ENCODE results near the gene LGALS7B.
"Not testable (repeated sequence)": the region's sequence is repeated elsewhere in the genome, so short reads cannot be mapped to it uniquely, and the experiment has no call there.

LGALS7B gene

DNA sequence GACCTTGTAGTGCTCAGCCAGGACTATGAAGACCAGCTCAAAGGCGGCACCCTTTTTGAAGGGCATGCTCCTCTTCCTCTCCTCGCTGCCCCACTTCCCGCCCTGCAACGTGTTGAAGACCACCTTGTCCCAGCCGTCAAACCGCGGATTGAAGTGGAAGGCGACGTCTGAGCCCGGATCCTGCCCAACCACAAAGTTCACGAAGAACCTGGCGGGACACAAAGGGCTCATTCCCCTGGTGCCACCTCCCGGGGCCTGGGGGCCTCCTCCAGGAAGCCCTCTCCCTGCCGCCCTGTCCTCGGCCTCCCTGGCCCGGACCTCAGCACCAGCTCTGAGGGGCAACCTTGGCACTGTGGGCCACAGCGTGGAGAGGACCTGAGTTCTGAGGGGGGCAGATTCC lies 19.7 kb downstream of the LGALS7B start:
- DNase-seq (ENCODE audit: insufficient read length) (no peak), FAIRE-seq (no peak)
- no peak for TF ChIP-seq TAF1 (IDR thresholded peaks at IDR 0.05; ENCODE audit: borderline replicate concordance, low read depth, low read length)
- TF ChIP-seq POLR2A (IDR thresholded peaks at IDR 0.05; ENCODE audit: low read depth, low read length) = no peak
- TF ChIP-seq POLR2AphosphoS5 (IDR thresholded peaks at IDR 0.05; ENCODE audit: low read depth, low read length) = no peak

- TF ChIP-seq TAF1 (IDR thresholded peaks at IDR 0.05; ENCODE audit: borderline replicate concordance, low read depth, low read length) (no peak), POLR2AphosphoS5 (IDR thresholded peaks at IDR 0.05; ENCODE audit: low read depth, low read length) (no peak), POLR2A (IDR thresholded peaks at IDR 0.05; ENCODE audit: low read depth, low read length) (no peak)
- DNase-seq (ENCODE audit: insufficient read length) (no peak), FAIRE-seq (no peak)
Measured at GRCh38 chr19:38809592-38810252, 20.7 kb downstream of the LGALS7B start.

DNA sequence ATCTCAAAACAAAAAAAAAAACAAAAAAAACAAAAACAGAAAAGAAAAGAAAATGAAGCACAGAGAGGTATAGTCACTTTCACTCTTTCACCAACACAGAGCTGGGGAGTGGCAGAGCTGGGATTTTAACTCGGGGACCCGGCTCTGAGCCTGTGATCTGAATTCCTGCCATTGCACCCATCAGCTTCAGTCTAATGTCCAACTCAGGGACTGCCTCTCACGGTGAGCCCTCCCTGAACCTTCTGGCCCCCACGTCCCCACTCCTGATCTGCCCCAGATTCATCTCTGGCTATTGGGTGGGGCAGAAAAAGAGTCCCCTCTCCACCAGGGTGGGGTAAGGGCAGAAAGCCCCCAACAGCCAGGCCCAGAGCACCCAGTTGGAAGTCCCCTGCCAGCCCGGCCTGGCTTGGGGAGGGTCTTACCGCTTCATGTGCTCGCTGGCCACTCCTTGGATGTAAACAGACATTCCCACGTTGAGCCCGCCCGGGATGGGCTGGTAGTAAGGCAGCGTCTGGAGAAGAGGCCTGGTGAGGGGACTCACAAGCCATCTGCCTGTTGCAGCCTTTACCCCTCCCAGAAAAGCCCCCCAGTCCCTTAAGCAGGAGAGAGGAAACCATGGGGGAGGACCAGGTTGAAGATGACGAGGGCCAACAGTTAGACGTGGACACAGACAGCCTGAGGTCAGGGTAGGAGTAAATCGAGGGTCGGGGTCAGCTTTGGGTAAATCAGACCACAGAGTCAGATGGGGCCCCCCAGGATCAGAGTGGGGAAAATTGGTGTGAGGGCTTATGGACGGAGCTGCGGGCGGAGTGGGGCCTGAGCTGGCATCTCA lies 23.2 kb downstream of the LGALS7B start:
- DNase-seq (ENCODE audit: insufficient read length) (no peak), FAIRE-seq (no peak)
- no peak for TF ChIP-seq POLR2A (IDR thresholded peaks at IDR 0.05; ENCODE audit: low read depth, low read length)
- no peak for TF ChIP-seq TAF1 (IDR thresholded peaks at IDR 0.05; ENCODE audit: borderline replicate concordance, low read depth, low read length)
- TF ChIP-seq POLR2AphosphoS5 (IDR thresholded peaks at IDR 0.05; ENCODE audit: low read depth, low read length) = no peak

- DNase-seq (ENCODE audit: insufficient read length) = no peak
- no peak for FAIRE-seq
- TF ChIP-seq POLR2AphosphoS5 (IDR thresholded peaks at IDR 0.05; ENCODE audit: low read depth, low read length) (no peak), POLR2A (IDR thresholded peaks at IDR 0.05; ENCODE audit: low read depth, low read length) (no peak), TAF1 (IDR thresholded peaks at IDR 0.05; ENCODE audit: borderline replicate concordance, low read depth, low read length) (no peak)
Measured at GRCh38 chr19:38812841-38813320, 23.9 kb downstream of the LGALS7B start, which contains the start of gene LGALS4. Gene LGALS4, minus strand, starts transcription at chr19:38812945. Its CDS starts 59 bp downstream, at chr19:38812886.

- FAIRE-seq = no peak
Measured at GRCh38 chr19:38813323-38813722, 24.3 kb downstream of the LGALS7B start.

GRCh38 chr19:38813932-38814331 lies 24.9 kb downstream of the LGALS7B start:
- not testable (repeated sequence) for DNase-seq (ENCODE audit: insufficient read length); FAIRE-seq

More at GRCh38 chr19:38813323-38813722, 24.3 kb downstream of the LGALS7B start:
- DNase-seq (ENCODE audit: insufficient read length) = no peak
- TF ChIP-seq TAF1 (IDR thresholded peaks at IDR 0.05; ENCODE audit: borderline replicate concordance, low read depth, low read length) (no peak), POLR2A (IDR thresholded peaks at IDR 0.05; ENCODE audit: low read depth, low read length) (no peak), POLR2AphosphoS5 (IDR thresholded peaks at IDR 0.05; ENCODE audit: low read depth, low read length) (no peak)

DNA sequence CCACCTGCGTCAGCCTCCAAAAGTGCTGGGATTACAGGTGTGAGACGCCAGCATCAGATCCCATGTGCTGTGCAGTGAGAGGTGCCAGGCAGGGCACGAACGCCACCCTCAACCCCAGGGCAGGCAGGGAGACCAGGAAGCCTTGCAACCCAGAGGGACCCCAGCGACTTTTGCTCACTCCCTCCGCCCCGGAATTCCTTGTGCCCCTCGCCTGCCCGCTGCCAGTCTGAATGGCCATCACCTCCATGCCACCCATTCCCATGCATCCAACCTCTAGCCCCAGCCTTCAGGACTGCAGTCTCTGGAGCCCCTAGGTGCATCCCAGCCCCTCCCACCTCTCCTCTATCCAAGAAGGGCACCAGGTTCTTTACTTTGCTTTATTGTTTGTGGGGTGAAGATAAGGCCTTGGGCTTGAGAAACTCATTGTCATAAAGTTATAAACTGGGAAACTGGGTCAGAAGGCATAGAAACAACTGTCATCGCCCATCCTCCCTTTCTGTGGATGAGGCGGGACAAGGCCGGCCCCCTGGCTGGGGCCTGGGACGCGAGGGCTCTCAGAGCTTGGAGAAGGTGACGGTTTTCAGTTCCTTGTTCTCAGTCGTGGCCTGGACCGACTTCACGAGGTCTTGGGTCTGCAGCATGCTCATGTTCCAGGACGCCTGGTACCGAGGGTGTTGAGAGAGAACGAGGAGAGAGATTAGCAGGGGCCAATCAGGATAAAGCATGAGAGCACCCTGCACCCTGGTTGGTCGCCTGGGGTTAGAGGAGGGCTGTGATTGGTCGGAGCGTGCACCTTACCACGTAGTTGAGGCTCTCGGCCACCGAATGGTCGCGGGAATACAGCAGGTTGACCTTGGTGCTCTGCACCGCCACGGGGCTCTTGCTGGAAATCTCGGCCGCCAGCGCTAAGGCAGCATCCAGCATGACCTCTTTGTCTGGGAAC lies 26.3 kb downstream of the LGALS7B start:
- DNase-seq (ENCODE audit: insufficient read length) = no peak
- TF ChIP-seq TAF1 (IDR thresholded peaks at IDR 0.05; ENCODE audit: borderline replicate concordance, low read depth, low read length) (no peak), POLR2AphosphoS5 (IDR thresholded peaks at IDR 0.05; ENCODE audit: low read depth, low read length) (0 out of 2 replicates have a peak, but pooled peaks have one; percentile 37)
- no peak for FAIRE-seq

DNA sequence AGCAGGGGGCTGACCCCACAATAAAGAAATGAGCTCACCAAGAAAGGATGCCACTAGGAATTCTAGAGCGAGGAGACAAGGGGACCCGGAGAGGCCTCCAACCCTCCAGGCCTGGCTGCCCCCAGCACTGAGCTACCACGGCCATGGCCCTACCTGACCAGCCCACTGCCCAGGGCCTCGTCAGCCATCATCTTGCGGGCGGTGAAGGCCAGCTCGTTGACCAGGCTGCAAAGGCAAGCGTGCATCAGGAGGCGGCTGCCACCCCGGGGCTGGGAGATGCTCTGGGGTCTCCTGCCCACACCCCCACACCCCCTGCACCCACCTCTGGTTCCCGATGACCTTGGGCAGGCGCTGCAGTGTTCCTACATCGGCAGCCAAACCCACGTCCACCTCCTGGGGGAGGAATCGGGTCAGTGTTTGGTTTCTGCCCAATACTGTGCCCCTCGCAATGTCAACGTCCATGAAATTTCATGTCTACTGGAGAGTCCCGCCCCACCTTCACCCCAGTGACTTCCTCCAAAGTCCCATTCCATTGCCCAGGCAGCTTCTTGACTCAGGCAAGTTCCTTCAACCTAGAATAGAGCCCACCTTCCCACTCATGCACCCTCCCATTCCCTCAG lies 27.2 kb downstream of the LGALS7B start:
- no peak for DNase-seq (ENCODE audit: insufficient read length)
- TF ChIP-seq TAF1 (IDR thresholded peaks at IDR 0.05; ENCODE audit: borderline replicate concordance, low read depth, low read length) (no peak), POLR2A (IDR thresholded peaks at IDR 0.05; ENCODE audit: low read depth, low read length) (no peak), POLR2AphosphoS5 (IDR thresholded peaks at IDR 0.05; ENCODE audit: low read depth, low read length) (no peak)
- no peak for FAIRE-seq

DNA sequence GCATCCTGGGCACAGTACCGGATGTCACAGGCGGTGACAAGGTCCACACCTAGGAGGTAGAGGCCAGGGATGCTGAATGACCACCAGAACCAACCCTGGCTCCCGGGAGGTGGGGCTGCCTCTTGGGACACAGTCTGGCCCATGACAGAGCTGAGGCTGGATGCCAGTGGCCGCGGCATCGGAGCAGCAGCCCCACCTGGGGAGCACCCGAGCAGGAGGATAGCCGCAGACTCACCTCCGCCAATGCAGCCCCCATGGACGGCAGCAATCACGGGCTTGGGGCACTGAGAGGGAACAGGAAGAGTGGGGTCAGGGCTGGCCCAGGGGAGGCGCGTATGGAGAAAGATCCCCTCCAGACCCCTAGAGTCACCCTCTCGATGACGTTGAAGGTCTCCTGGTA lies 28.1 kb downstream of the LGALS7B start:
- TF ChIP-seq TAF1 (IDR thresholded peaks at IDR 0.05; ENCODE audit: borderline replicate concordance, low read depth, low read length) (no peak), POLR2AphosphoS5 (IDR thresholded peaks at IDR 0.05; ENCODE audit: low read depth, low read length) (no peak), POLR2A (IDR thresholded peaks at IDR 0.05; ENCODE audit: low read depth, low read length) (no peak)
- no peak for FAIRE-seq

GRCh38 chr19:38819231-38819920 lies 30.4 kb downstream of the LGALS7B start:
- FAIRE-seq (no peak), DNase-seq (ENCODE audit: insufficient read length) (no peak)
- TF ChIP-seq POLR2A (IDR thresholded peaks at IDR 0.05; ENCODE audit: low read depth, low read length) = no peak
- TF ChIP-seq TAF1 (IDR thresholded peaks at IDR 0.05; ENCODE audit: borderline replicate concordance, low read depth, low read length) = no peak
- no peak for TF ChIP-seq POLR2AphosphoS5 (IDR thresholded peaks at IDR 0.05; ENCODE audit: low read depth, low read length)

More for the DNA sequence above, 28.1 kb downstream of the LGALS7B start:
- no peak for DNase-seq (ENCODE audit: insufficient read length)

GRCh38 chr19:38821230-38821825 lies 32.3 kb downstream of the LGALS7B start:
- FAIRE-seq; DNase-seq (ENCODE audit: insufficient read length): not testable (repeated sequence)

- DNase-seq (ENCODE audit: insufficient read length); FAIRE-seq: not testable (repeated sequence)
Measured at GRCh38 chr19:38825936-38826335, 36.9 kb downstream of the LGALS7B start.

Measured in GM12892 (cell line).